Liver (tissue), 3 donors: ENCODE results near the gene RPLP2.

Experiments used
- ATF3 ChIP-seq: IDR thresholded peaks from 2 replicates; pipeline ENCODE4 v1.6.1; 2016; ENCODE audit warnings: antibody characterized with exemption
- FOXA1 ChIP-seq: IDR thresholded peaks from 2 replicates; pipeline ENCODE4 v1.6.1; 2016; ENCODE audit warnings: antibody characterized with exemption
- GABPA ChIP-seq, 2 donors: IDR thresholded peaks in 1 of 2; conservative IDR thresholded peaks in 1 of 2; 2 replicates each; pipeline ENCODE4 v1.6.1; 2016; ENCODE audit warnings: antibody characterized with exemption in 2 of 2, mild to moderate bottlenecking in 1 of 2, moderate library complexity in 1 of 2
- REST ChIP-seq: IDR thresholded peaks from 2 replicates; pipeline ENCODE4 v1.6.1; 2016; ENCODE audit warnings: antibody characterized with exemption, mild to moderate bottlenecking
- TAF1 ChIP-seq: conservative IDR thresholded peaks from 2 replicates; pipeline ENCODE4 v1.6.1; 2016; ENCODE audit warnings: antibody characterized with exemption, mild to moderate bottlenecking
- YY1 ChIP-seq: IDR thresholded peaks from 2 replicates; pipeline ENCODE4 v1.6.1; 2016; ENCODE audit warnings: antibody characterized with exemption, mild to moderate bottlenecking
- TF ChIP-seq, protein P1 (sequence below): IDR thresholded peaks from 2 replicates; pipeline ENCODE4 v1.6.1; 2016; ENCODE audit warnings: antibody characterized with exemption
- TF ChIP-seq, protein P2 (sequence below): fragments of 150-350 bp; IDR thresholded peaks from 2 replicates; pipeline ENCODE4 v1.5.1; 2017; ENCODE audit warnings: improper control_type of control experiment, low read depth, low read length; ENCODE audit not compliant: missing input control
- donor health status: healthy.
- donor health status: healthy.

GRCh38 chr11:837189-837989, 27.6 kb downstream of the RPLP2 start:
- no peak for TF ChIP-seq REST
- no peak for TF ChIP-seq ATF3
- TF ChIP-seq TAF1, result no peak
- TF ChIP-seq, protein P1, sequence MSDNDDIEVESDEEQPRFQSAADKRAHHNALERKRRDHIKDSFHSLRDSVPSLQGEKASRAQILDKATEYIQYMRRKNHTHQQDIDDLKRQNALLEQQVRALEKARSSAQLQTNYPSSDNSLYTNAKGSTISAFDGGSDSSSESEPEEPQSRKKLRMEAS, result no peak
- no peak for TF ChIP-seq FOXA1
- TF ChIP-seq, protein P2, sequence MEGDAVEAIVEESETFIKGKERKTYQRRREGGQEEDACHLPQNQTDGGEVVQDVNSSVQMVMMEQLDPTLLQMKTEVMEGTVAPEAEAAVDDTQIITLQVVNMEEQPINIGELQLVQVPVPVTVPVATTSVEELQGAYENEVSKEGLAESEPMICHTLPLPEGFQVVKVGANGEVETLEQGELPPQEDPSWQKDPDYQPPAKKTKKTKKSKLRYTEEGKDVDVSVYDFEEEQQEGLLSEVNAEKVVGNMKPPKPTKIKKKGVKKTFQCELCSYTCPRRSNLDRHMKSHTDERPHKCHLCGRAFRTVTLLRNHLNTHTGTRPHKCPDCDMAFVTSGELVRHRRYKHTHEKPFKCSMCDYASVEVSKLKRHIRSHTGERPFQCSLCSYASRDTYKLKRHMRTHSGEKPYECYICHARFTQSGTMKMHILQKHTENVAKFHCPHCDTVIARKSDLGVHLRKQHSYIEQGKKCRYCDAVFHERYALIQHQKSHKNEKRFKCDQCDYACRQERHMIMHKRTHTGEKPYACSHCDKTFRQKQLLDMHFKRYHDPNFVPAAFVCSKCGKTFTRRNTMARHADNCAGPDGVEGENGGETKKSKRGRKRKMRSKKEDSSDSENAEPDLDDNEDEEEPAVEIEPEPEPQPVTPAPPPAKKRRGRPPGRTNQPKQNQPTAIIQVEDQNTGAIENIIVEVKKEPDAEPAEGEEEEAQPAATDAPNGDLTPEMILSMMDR, result no peak
- TF ChIP-seq GABPA (IDR thresholded peaks at IDR 0.05 in 1 of 2, conservative IDR thresholded peaks at IDR 0.05 in 1 of 2), result no peak
- no peak for TF ChIP-seq YY1
